Measurements from ENCODE around the gene PADI6.
"Not testable (repeated sequence)": the region's sequence is repeated elsewhere in the genome, so short reads cannot be mapped to it uniquely, and the experiment has no call there.

The PADI6 gene

GRCh38 chr1:17340358-17340757 lies 31.6 kb upstream of the PADI6 start (continued):
- 0 out of 2 replicates have a peak, but pooled peaks have one; percentile 20 for TF ChIP-seq ZNF692 (tag by site-specific recombination; IDR thresholded peaks at IDR 0.05)

DNA sequence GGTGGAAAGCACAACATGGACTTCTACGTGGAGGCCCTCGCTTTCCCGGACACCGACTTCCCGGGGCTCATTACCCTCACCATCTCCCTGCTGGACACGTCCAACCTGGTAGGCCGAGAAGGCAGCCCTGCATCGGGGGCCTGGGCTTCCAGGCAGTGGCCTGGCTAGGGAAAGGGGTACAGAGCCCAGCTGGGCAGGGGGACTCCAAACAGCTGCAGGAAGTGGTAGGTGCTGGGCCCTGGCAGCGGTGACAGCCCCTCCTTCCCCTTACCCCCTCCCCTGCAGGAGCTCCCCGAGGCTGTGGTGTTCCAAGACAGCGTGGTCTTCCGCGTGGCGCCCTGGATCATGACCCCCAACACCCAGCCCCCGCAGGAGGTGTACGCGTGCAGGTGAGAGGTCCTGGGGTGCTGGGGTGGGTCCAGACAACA lies 30.0 kb upstream of the PADI6 start:
- TF ChIP-seq ZNF354C (tag by site-specific recombination; IDR thresholded peaks at IDR 0.05; ENCODE audit: borderline replicate concordance, low read depth): no peak
- TF ChIP-seq, protein P1, sequence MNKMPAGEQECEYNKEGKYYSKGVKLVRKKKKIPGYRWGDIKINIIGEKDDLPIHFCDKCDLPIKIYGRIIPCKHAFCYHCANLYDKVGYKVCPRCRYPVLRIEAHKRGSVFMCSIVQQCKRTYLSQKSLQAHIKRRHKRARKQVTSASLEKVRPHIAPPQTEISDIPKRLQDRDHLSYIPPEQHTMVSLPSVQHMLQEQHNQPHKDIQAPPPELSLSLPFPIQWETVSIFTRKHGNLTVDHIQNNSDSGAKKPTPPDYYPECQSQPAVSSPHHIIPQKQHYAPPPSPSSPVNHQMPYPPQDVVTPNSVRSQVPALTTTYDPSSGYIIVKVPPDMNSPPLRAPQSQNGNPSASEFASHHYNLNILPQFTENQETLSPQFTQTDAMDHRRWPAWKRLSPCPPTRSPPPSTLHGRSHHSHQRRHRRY (tag by site-specific recombination; IDR thresholded peaks at IDR 0.05): no peak
- TF ChIP-seq, protein P2, sequence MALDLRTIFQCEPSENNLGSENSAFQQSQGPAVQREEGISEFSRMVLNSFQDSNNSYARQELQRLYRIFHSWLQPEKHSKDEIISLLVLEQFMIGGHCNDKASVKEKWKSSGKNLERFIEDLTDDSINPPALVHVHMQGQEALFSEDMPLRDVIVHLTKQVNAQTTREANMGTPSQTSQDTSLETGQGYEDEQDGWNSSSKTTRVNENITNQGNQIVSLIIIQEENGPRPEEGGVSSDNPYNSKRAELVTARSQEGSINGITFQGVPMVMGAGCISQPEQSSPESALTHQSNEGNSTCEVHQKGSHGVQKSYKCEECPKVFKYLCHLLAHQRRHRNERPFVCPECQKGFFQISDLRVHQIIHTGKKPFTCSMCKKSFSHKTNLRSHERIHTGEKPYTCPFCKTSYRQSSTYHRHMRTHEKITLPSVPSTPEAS (tag by site-specific recombination; IDR thresholded peaks at IDR 0.05): no peak
- TF ChIP-seq ZNF24 (tag by site-specific recombination; IDR thresholded peaks at IDR 0.05): no peak
- TF ChIP-seq ZNF174 (tag by site-specific recombination; IDR thresholded peaks at IDR 0.05): no peak
- no peak for TF ChIP-seq ZNF341 (tag by site-specific recombination; IDR thresholded peaks at IDR 0.05; ENCODE audit: low read depth)
- no peak for TF ChIP-seq ZNF221 (tag by site-specific recombination; IDR thresholded peaks at IDR 0.05; ENCODE audit: borderline replicate concordance)
- TF ChIP-seq GLIS1 (tag by site-specific recombination; IDR thresholded peaks at IDR 0.05): no peak
- TF ChIP-seq MYNN (tag by site-specific recombination; IDR thresholded peaks at IDR 0.05; ENCODE audit: borderline replicate concordance): no peak
- no peak for TF ChIP-seq ZNF169 (tag by site-specific recombination; IDR thresholded peaks at IDR 0.05)
- no peak for TF ChIP-seq GLI4 (tag by site-specific recombination; IDR thresholded peaks at IDR 0.05)
- TF ChIP-seq ZNF391 (tag by site-specific recombination; IDR thresholded peaks at IDR 0.05; ENCODE audit: borderline replicate concordance, low read depth): no peak
- TF ChIP-seq ZNF561 (tag by site-specific recombination; IDR thresholded peaks at IDR 0.05; ENCODE audit: borderline replicate concordance): no peak
- TF ChIP-seq ZNF18 (tag by site-specific recombination; IDR thresholded peaks at IDR 0.05): no peak
- no peak for TF ChIP-seq REPIN1 (tag by site-specific recombination; IDR thresholded peaks at IDR 0.05; ENCODE audit: low read depth)
- TF ChIP-seq ZNF132 (tag by site-specific recombination; IDR thresholded peaks at IDR 0.05; ENCODE audit: borderline replicate concordance): no peak
- CTCF ChIA-PET: no interaction called here

DNA sequence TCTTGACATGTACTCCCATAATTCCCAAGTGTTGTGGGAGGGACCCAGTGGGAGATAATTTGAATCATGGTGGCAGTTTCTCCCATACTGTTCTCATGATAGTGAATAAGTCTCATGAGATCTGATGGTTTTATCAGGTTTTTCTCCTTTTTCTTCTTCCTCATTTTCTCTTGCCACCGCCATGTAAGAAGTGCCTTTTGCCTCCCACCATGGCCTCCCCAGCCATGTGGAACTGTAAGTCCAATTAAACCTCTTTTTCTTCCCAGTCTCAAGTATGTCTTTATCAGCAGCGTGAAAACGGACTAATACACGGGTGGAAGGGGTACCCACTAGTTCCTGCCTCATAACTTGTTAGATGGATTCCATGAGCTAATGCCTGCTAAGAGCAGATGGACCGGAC lies 26.5 kb upstream of the PADI6 start:
- H3K9me3 ChIP-seq (ENCODE audit: control insufficient read depth, insufficient read depth, low read depth, low read length); H3K4me3 ChIP-seq (ENCODE audit: low read depth, low read length); H3K4me1 ChIP-seq (ENCODE audit: control insufficient read depth, insufficient read depth, low read length); H3K36me3 ChIP-seq (ENCODE audit: control insufficient read depth in 2 of 2, insufficient read depth in 1 of 2, low read length in 2 of 2); POLR2A ChIA-PET; H3K27ac ChIP-seq (ENCODE audit: extremely low read depth, low read depth, low read length): not testable (repeated sequence)
- CTCF ChIA-PET: interaction anchor here (1.6 kb wide), 1 partner anchor 220 kb away, joined by 4 read pairs; no protein-coding TSS in a partner anchor

More for the DNA sequence above, 30.0 kb upstream of the PADI6 start:
- no peak overlapping the region for H3K27ac ChIP-seq (ENCODE audit: extremely low read depth, low read depth, low read length)
- no peaks in the 10 kb centered on the region for H3K9me3 ChIP-seq (ENCODE audit: control insufficient read depth, insufficient read depth, low read depth, low read length)
- H3K4me3 ChIP-seq (ENCODE audit: low read depth, low read length): no peak overlapping the region
- H3K36me3 ChIP-seq (ENCODE audit: control insufficient read depth in 2 of 2, insufficient read depth in 1 of 2, low read length in 2 of 2): no peaks in the 10 kb centered on the region
- POLR2A ChIA-PET: no interaction called here
- no peaks in the 10 kb centered on the region for H3K4me1 ChIP-seq (ENCODE audit: control insufficient read depth, insufficient read depth, low read length)
